IMR-90 (cell line): ENCODE results near the gene DLX3. TPM values are rescaled to one million over a fixed set of nuclear protein-coding genes. Genes with fewer than 3 reads are reported as not detected.

Experiments
- ATAC-seq: fragments of 200-7000 bp; cut with Tn5 transposase; 2 replicates; pipeline ENCODE4 v1.9.1; 2020; ENCODE audit warnings: low read depth, mild to moderate bottlenecking, moderate library complexity
- BruUV-seq: library from RNA; stranded (reverse); fragments of 400-500 nt; replicated peaks from 2 replicates; lab custom pipeline; 2021; lab: Mats Ljungman, UMichigan
- CTCF ChIA-PET: fragments of 300-600 bp; formaldehyde crosslinking; extraction: SDS; loops from one replicate; lab custom pipeline; 2021; ENCODE audit warnings: antibody characterized with exemption; lab: Yijun Ruan, JAX
- POLR2A ChIA-PET: fragments of 300-600 bp; sonication (Branson Sonifier 250); formaldehyde crosslinking; loops from one replicate; lab custom pipeline; 2022; ENCODE audit warnings: antibody characterized with exemption; ENCODE audit not compliant: unreplicated experiment; lab: Charles Lee
- DNase-seq: peaks from one replicate; pipeline ENCODE4 v3.0.0; 2013
- H2AFZ ChIP-seq: replicated peaks from 2 replicates; pipeline ENCODE3; 2013; ENCODE audit warnings: low read length, mild to moderate bottlenecking; ENCODE audit not compliant: poor library complexity
- H2AK5ac ChIP-seq: 2 replicates; pipeline ENCODE4 v1.6.1; 2013; ENCODE audit warnings: low read depth, low read length, inconsistent platforms
- H2AK9ac ChIP-seq: replicated peaks from 2 replicates; pipeline ENCODE3; 2013; ENCODE audit warnings: mild to moderate bottlenecking, low read depth, low read length, moderate library complexity; ENCODE audit not compliant: poor library complexity
- H2BK120ac ChIP-seq: 2 replicates; pipeline ENCODE4 v1.6.1; 2013; ENCODE audit warnings: low read depth, low read length, inconsistent platforms
- H2BK15ac ChIP-seq: 3 replicates; pipeline ENCODE4 v1.6.1; 2013; ENCODE audit warnings: low read depth, low read length, inconsistent platforms
- H2BK20ac ChIP-seq: 2 replicates; pipeline ENCODE4 v1.6.1; 2013; ENCODE audit warnings: low read depth, mild to moderate bottlenecking, inconsistent platforms, low read length, moderate library complexity
- H2BK5ac ChIP-seq: 2 replicates; pipeline ENCODE4 v1.6.1; 2013; ENCODE audit warnings: mild to moderate bottlenecking, low read depth, low read length, inconsistent platforms; ENCODE audit not compliant: poor library complexity, severe bottlenecking
- H3K14ac ChIP-seq: replicated peaks from 2 replicates; pipeline ENCODE4 v1.6.1; 2013; ENCODE audit warnings: low read depth, low read length, inconsistent platforms
- H3K18ac ChIP-seq: 2 replicates; pipeline ENCODE4 v1.6.1; 2013; ENCODE audit warnings: low read depth, low read length, control low read depth
- H3K23ac ChIP-seq: 2 replicates; pipeline ENCODE4 v1.6.1; 2013; ENCODE audit warnings: low read depth, low read length, inconsistent platforms
- H3K27ac ChIP-seq: 2 replicates; pipeline ENCODE4 v1.5.1; 2013; ENCODE audit warnings: mild to moderate bottlenecking, control low read depth, low read length; ENCODE audit not compliant: insufficient read depth
- H3K27me3 ChIP-seq: 2 replicates; pipeline ENCODE4 v1.6.1; 2013; ENCODE audit warnings: low read length; ENCODE audit not compliant: control insufficient read depth, insufficient read depth
- H3K36me3 ChIP-seq: 2 replicates; pipeline ENCODE4 v1.6.1; 2013; ENCODE audit warnings: low read length, mixed read lengths; ENCODE audit not compliant: control insufficient read depth, insufficient read depth
- H3K4ac ChIP-seq: 2 replicates; pipeline ENCODE4 v1.6.1; 2013; ENCODE audit warnings: low read depth, low read length, inconsistent platforms
- H3K4me1 ChIP-seq: 2 replicates; pipeline ENCODE4 v1.6.1; 2013; ENCODE audit warnings: low read length, mixed read lengths; ENCODE audit not compliant: control insufficient read depth, insufficient read depth
- H3K4me2 ChIP-seq: 2 replicates; pipeline ENCODE4 v1.6.1; 2013; ENCODE audit warnings: low read depth, mild to moderate bottlenecking, control low read depth, low read length, moderate library complexity
- H3K4me3 ChIP-seq: 2 replicates; pipeline ENCODE4 v1.5.1; 2013; ENCODE audit warnings: low read depth, mild to moderate bottlenecking, control low read depth, low read length, moderate library complexity; ENCODE audit not compliant: insufficient read depth
- H3K56ac ChIP-seq: 2 replicates; pipeline ENCODE4 v1.6.1; 2013; ENCODE audit warnings: low read length, inconsistent platforms; ENCODE audit not compliant: insufficient read depth; ENCODE audit errors: extremely low read depth
- H3K79me1 ChIP-seq, 2 experiments: 2 replicates each; pipeline ENCODE4 v1.6.1; 2013; ENCODE audit warnings: low read length in 2 of 2, inconsistent platforms in 1 of 2, low read depth in 1 of 2
- H3K9ac ChIP-seq: 2 replicates; pipeline ENCODE4 v1.6.1; 2013; ENCODE audit warnings: low read depth, low read length, control low read depth
- H3K9me1 ChIP-seq: 2 replicates; pipeline ENCODE4 v1.6.1; 2013; ENCODE audit warnings: low read length, inconsistent platforms; ENCODE audit not compliant: insufficient read depth
- H3K9me3 ChIP-seq: 2 replicates; pipeline ENCODE4 v1.6.1; 2013; ENCODE audit warnings: low read length; ENCODE audit not compliant: control insufficient read depth, insufficient read depth
- H4K20me1 ChIP-seq: 2 replicates; pipeline ENCODE4 v1.6.1; 2013; ENCODE audit warnings: low read length, inconsistent platforms; ENCODE audit not compliant: insufficient read depth
- H4K5ac ChIP-seq: 2 replicates; pipeline ENCODE4 v1.6.1; 2013; ENCODE audit warnings: mild to moderate bottlenecking, low read depth, low read length, control low read depth
- H4K8ac ChIP-seq, 2 experiments: 2 replicates each; pipeline ENCODE4 v1.6.1; 2013; ENCODE audit warnings: low read depth in 2 of 2, low read length in 2 of 2, control low read depth in 1 of 2, inconsistent platforms in 1 of 2
- H4K91ac ChIP-seq: 2 replicates; pipeline ENCODE4 v1.6.1; 2013; ENCODE audit warnings: low read depth, low read length, inconsistent platforms; ENCODE audit not compliant: insufficient read depth
- BHLHE40 ChIP-seq: fragments of 150-350 bp; IDR thresholded peaks from 2 replicates; pipeline ENCODE4 v1.6.1; 2016; ENCODE audit warnings: mild to moderate bottlenecking, low read depth, low read length
- CEBPB ChIP-seq: IDR thresholded peaks from 2 replicates; pipeline ENCODE4 v1.6.1; 2012; ENCODE audit warnings: low read depth, low read length, improper control_type of control experiment
- CHD1 ChIP-seq: IDR thresholded peaks from 2 replicates; pipeline ENCODE4 v1.6.1; 2012; ENCODE audit warnings: low read depth, low read length, improper control_type of control experiment
- CTCF ChIP-seq: conservative IDR thresholded peaks from 2 replicates; pipeline ENCODE4 v1.5.1; 2012; ENCODE audit warnings: mild to moderate bottlenecking, low read depth, low read length, improper control_type of control experiment
- FOS ChIP-seq: fragments of 150-350 bp; IDR thresholded peaks from 2 replicates; pipeline ENCODE4 v1.6.1; 2016; ENCODE audit warnings: low read depth, low read length
- MAFK ChIP-seq: IDR thresholded peaks from 2 replicates; pipeline ENCODE4 v1.6.1; 2012; ENCODE audit warnings: low read depth, low read length, improper control_type of control experiment
- MXI1 ChIP-seq: IDR thresholded peaks from 2 replicates; pipeline ENCODE4 v1.6.1; 2012; ENCODE audit warnings: low read depth, mild to moderate bottlenecking, low read length, moderate library complexity, borderline replicate concordance
- NFE2L2 ChIP-seq: fragments of 150-350 bp; IDR thresholded peaks from 2 replicates; pipeline ENCODE4 v1.6.1; 2016; ENCODE audit warnings: low read depth, mild to moderate bottlenecking, low read length
- POLR2A ChIP-seq: IDR thresholded peaks from 2 replicates; pipeline ENCODE4 v1.6.1; 2012; ENCODE audit warnings: mild to moderate bottlenecking, low read depth, low read length
- RAD21 ChIP-seq: IDR thresholded peaks from 2 replicates; pipeline ENCODE4 v1.6.1; 2012; ENCODE audit warnings: low read length, improper control_type of control experiment
- SMC3 ChIP-seq: fragments of 150-350 bp; IDR thresholded peaks from 2 replicates; pipeline ENCODE4 v1.6.1; 2016; ENCODE audit warnings: low read depth, mild to moderate bottlenecking, antibody characterized with exemption, low read length, moderate library complexity
- USF2 ChIP-seq: fragments of 150-350 bp; IDR thresholded peaks from 2 replicates; pipeline ENCODE4 v1.6.1; 2017; ENCODE audit warnings: mild to moderate bottlenecking, antibody characterized with exemption, low read length, low read depth
- WGBS, 2 experiments: methylation state at CpG; one replicate each; pipeline versions ENCODE4 v1.1.5 to v1.1.7; 2013; ENCODE audit warnings: missing lambda C conversion rate in 2 of 2; ENCODE audit not compliant: insufficient read length in 1 of 2; ENCODE audit errors: extremely low coverage in 2 of 2; 5-methylcytosine and 5-hydroxymethylcytosine counted together
- dilution Hi-C: fragments of 300-500 bp; cut with HindIII; formaldehyde crosslinking; loops from one replicate; pipeline ENCODE4 v1.14.3; 2018; ENCODE audit warnings: low sequenced_read_pairs; ENCODE audit not compliant: unreplicated experiment
- in situ Hi-C: fragments of 300-500 bp; cut with MboI; formaldehyde crosslinking; loops from 3 replicates; pipeline ENCODE4 v1.14.3; 2019; ENCODE audit warnings: low sequenced_read_pairs, inconsistent platforms, mixed read lengths
- intact Hi-C: fragments of 100-400 bp; cut with micrococcal nuclease; formaldehyde crosslinking; loops from 2 replicates; pipeline ENCODE4 v1.10.0; 2022
- polyA plus RNA-seq, 3 experiments: library from polyadenylated mRNA; depleted of rRNA; stranded (reverse); fragments of >200 nt; gene quantifications; 2 replicates each; pipeline ENCODE4 v1.2.3, GENCODE V29; 2012; ENCODE audit warnings: low replicate concordance in 1 of 3
- total RNA-seq: library from RNA; depleted of rRNA; stranded (reverse); fragments of >200 nt; gene quantifications from 2 replicates; pipeline ENCODE4 v1.2.3, GENCODE V29; 2012
- TF ChIP-seq, protein P1 (sequence below): fragments of 150-350 bp; IDR thresholded peaks from 2 replicates; pipeline ENCODE4 v1.6.1; 2016; ENCODE audit warnings: low read depth, mild to moderate bottlenecking, low read length, moderate library complexity, borderline replicate concordance

The DLX3 gene
- total and polyA plus RNA-seq, 2 of the 4 experiments (the other 2 are of a cell fraction), result not detected

DNA sequence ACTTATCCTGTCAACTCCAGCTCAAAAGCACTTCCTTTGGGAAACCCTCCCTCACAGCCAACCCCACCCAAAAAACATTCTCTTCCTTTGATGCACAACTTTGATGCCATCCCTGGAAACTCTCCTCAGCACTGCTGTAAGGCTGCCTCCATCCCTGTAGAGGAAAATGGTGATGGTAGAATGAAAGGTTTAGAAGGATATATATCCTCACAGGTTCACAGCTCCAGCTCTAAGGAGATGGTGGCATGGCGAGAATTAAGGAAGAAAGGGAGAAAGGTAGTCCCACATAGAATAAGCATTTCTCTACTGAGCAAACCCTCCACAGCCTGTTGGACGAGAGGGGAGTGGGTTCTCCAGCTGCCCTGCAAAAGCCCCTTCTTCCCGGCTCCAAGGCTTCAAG lies 28.3 kb downstream of the DLX3 start (continued):
- no peak for TF ChIP-seq USF2
- no peak for TF ChIP-seq CEBPB

GRCh38 chr17:49965524-49965909 lies 29.5 kb downstream of the DLX3 start:
- no TSS peak for BruUV-seq
- H3K27ac ChIP-seq, result no peak overlapping the region
- H3K56ac ChIP-seq, result no peak overlapping the region
- H3K14ac ChIP-seq, result no peak overlapping the region
- no peak overlapping the region for H2BK120ac ChIP-seq
- H3K36me3 ChIP-seq, result no peaks in the 10 kb centered on the region
- DNase-seq, result no peak
- no peak overlapping the region for H3K23ac ChIP-seq
- peaks cover 5% of the 10 kb centered on the region for H4K20me1 ChIP-seq
- H2BK20ac ChIP-seq, result no peak overlapping the region
- no peak for TF ChIP-seq POLR2A
- TF ChIP-seq FOS, result no peak
- no peak for TF ChIP-seq MXI1
- no peak for TF ChIP-seq CTCF
- no peak for TF ChIP-seq MAFK
- TF ChIP-seq RAD21, result no peak
- no peak for TF ChIP-seq USF2
- TF ChIP-seq CHD1, result no peak
- TF ChIP-seq SMC3, result no peak
- TF ChIP-seq, protein P1, sequence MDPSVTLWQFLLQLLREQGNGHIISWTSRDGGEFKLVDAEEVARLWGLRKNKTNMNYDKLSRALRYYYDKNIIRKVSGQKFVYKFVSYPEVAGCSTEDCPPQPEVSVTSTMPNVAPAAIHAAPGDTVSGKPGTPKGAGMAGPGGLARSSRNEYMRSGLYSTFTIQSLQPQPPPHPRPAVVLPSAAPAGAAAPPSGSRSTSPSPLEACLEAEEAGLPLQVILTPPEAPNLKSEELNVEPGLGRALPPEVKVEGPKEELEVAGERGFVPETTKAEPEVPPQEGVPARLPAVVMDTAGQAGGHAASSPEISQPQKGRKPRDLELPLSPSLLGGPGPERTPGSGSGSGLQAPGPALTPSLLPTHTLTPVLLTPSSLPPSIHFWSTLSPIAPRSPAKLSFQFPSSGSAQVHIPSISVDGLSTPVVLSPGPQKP, result no peak
- TF ChIP-seq NFE2L2, result no peak
- no peak for TF ChIP-seq CEBPB
- TF ChIP-seq BHLHE40, result no peak
- in situ Hi-C loops, result no loop called here
- no peak overlapping the region for H3K9ac ChIP-seq
- peaks cover 20% of the 10 kb centered on the region for H3K9me3 ChIP-seq
- H3K4me1 ChIP-seq, result no peaks in the 10 kb centered on the region
- POLR2A ChIA-PET, result no interaction called here
- H3K79me1 ChIP-seq, result no peaks in the 10 kb centered on the region
- H4K91ac ChIP-seq, result no peak overlapping the region
- no CpG with 5 or more reads among the region's 16 CpGs for WGBS, 2 experiments
- H3K4ac ChIP-seq, result no peak overlapping the region
- no peaks in the 10 kb centered on the region for H3K9me1 ChIP-seq
- no peak overlapping the region for H3K18ac ChIP-seq
- no peak overlapping the region for H4K8ac ChIP-seq
- CTCF ChIA-PET, result no interaction called here
- no peak overlapping the region for H3K4me3 ChIP-seq
- no peak overlapping the region for H2AK9ac ChIP-seq
- H2BK15ac ChIP-seq, result no peak overlapping the region
- H2AFZ ChIP-seq, result no peak overlapping the region
- H3K27me3 ChIP-seq, result peaks cover 88% of the 10 kb centered on the region
- dilution Hi-C loops, result no loop called here
- H2BK5ac ChIP-seq, result no peak overlapping the region
- H2AK5ac ChIP-seq, result no peak overlapping the region
- no peak overlapping the region for H4K5ac ChIP-seq
- no peak for ATAC-seq
- no peak overlapping the region for H3K4me2 ChIP-seq
- intact Hi-C loops, result no loop called here
